ENCODE data around the gene ENGASE. TPM values are rescaled to one million over a fixed set of nuclear protein-coding genes. Genes with fewer than 3 reads are reported as not detected.
A peak's percentile ranks its signal among the peaks of the same experiment; 100 is the strongest.

ENGASE gene
- total RNA-seq, 1 donor from 2014 or later: 11.7 TPM

- Histone ChIP-seq H3K4me2 (no peak overlapping the region), H3K79me2 (ENCODE audit: low read depth) (no peaks in the 10 kb centered on the region), H4K20me1 (ENCODE audit: low read depth) (no peaks in the 10 kb centered on the region), H3K9me3 (ENCODE audit: low read depth) (no peaks in the 10 kb centered on the region), H3K36me3 (no peaks in the 10 kb centered on the region), H3K4me3 (no peak overlapping the region), H3K27me3 (no peaks in the 10 kb centered on the region), H2AFZ (replicated peaks) (no peak overlapping the region), H3K4me1 (peaks cover 27% of the 10 kb centered on the region), H3F3A (ENCODE audit: low read depth) (peaks cover 7% of the 10 kb centered on the region), H3K27ac (no peak overlapping the region), H3K9ac (no peak overlapping the region)
- Mint-ChIP-seq H3K27ac (no peak overlapping the region), H3K4me3 (no peak overlapping the region), H3K36me3 (no peaks in the 10 kb centered on the region), H3K4me1 (peaks cover 16% of the 10 kb centered on the region), H3K27me3 (ENCODE audit: insufficient read depth, low read depth) (no peaks in the 10 kb centered on the region), H3K9me3 (no peaks in the 10 kb centered on the region)
- TF ChIP-seq EZH2 (IDR thresholded peaks at IDR 0.05): no peak
- no peak for TF ChIP-seq CTCF (IDR thresholded peaks at IDR 0.05)
- DNase-seq (ENCODE audit: low spot score): no peak
Observed at GRCh38 chr17:79112471-79112870, 37.8 kb downstream of the ENGASE start.

GRCh38 chr17:79113699-79114457 is 39.3 kb downstream of the ENGASE start:
- Mint-ChIP-seq H3K36me3 (no peaks in the 10 kb centered on the region), H3K27me3 (ENCODE audit: insufficient read depth, low read depth) (no peaks in the 10 kb centered on the region), H3K9me3 (no peaks in the 10 kb centered on the region), H3K27ac (peak overlapping the region; percentile 68), H3K4me1 (peaks cover 16% of the 10 kb centered on the region), H3K4me3 (no peak overlapping the region)
- DNase-seq (ENCODE audit: low spot score): no peak
- peak overlapping the region; percentile 65 for H3K4me2 ChIP-seq
- H3K27me3 ChIP-seq: no peaks in the 10 kb centered on the region
- no peaks in the 10 kb centered on the region for H3K79me2 ChIP-seq (ENCODE audit: low read depth)
- H3F3A ChIP-seq (ENCODE audit: low read depth): peaks cover 7% of the 10 kb centered on the region
- TF ChIP-seq EZH2phosphoT487 (IDR thresholded peaks at IDR 0.05) (no peak), EZH2 (IDR thresholded peaks at IDR 0.05) (no peak), CTCF (IDR thresholded peaks at IDR 0.05) (no peak)
- no peak overlapping the region for H3K4me3 ChIP-seq
- no peaks in the 10 kb centered on the region for H3K36me3 ChIP-seq
- peaks cover 37% of the 10 kb centered on the region for H3K4me1 ChIP-seq
- H2AFZ ChIP-seq (replicated peaks): no peak overlapping the region
- no peaks in the 10 kb centered on the region for H4K20me1 ChIP-seq (ENCODE audit: low read depth)
- H3K27ac ChIP-seq: no peak overlapping the region
- H3K9ac ChIP-seq: no peak overlapping the region
- no peaks in the 10 kb centered on the region for H3K9me3 ChIP-seq (ENCODE audit: low read depth)

- H3K79me2 ChIP-seq (ENCODE audit: low read depth): no peaks in the 10 kb centered on the region
- H3K36me3 Mint-ChIP-seq: no peaks in the 10 kb centered on the region
- H3K9ac ChIP-seq: no peak overlapping the region
- peaks cover 37% of the 10 kb centered on the region for H3K4me1 ChIP-seq
- H3K4me1 Mint-ChIP-seq: peaks cover 16% of the 10 kb centered on the region
- H4K20me1 ChIP-seq (ENCODE audit: low read depth): no peaks in the 10 kb centered on the region
- no peak overlapping the region for H3K4me3 ChIP-seq
- no peaks in the 10 kb centered on the region for H3K27me3 Mint-ChIP-seq (ENCODE audit: insufficient read depth, low read depth)
- H3K27me3 ChIP-seq: no peaks in the 10 kb centered on the region
- H3K27ac Mint-ChIP-seq: peak overlapping the region; percentile 68
- no peak overlapping the region for H3K4me3 Mint-ChIP-seq
- H3K4me2 ChIP-seq: peak overlapping the region; percentile 65
- H3K9me3 Mint-ChIP-seq: no peaks in the 10 kb centered on the region
- TF ChIP-seq EZH2phosphoT487 (IDR thresholded peaks at IDR 0.05) (no peak), EZH2 (IDR thresholded peaks at IDR 0.05) (no peak), CTCF (IDR thresholded peaks at IDR 0.05) (no peak)
- peak overlapping the region; percentile 70 for H2AFZ ChIP-seq (replicated peaks)
- H3K9me3 ChIP-seq (ENCODE audit: low read depth): no peaks in the 10 kb centered on the region
- DNase-seq (ENCODE audit: low spot score): peak; percentile 73
- peaks cover 7% of the 10 kb centered on the region for H3F3A ChIP-seq (ENCODE audit: low read depth)
- no peaks in the 10 kb centered on the region for H3K36me3 ChIP-seq
- H3K27ac ChIP-seq: no peak overlapping the region
Observed at GRCh38 chr17:79114458-79115301, 40.1 kb downstream of the ENGASE start.

Data from neural progenitor cell (in vitro differentiated cells).